Activated CD4-positive, alpha-beta T cell treated with anti-CD3 and anti-CD28 coated beads, Interleukin-2, amount 10 ng/mL, durations not matched to agents 24 days and 14 days (primary cell): ENCODE data around the gene EMP1. TPM values are rescaled to one million over a fixed set of nuclear protein-coding genes. Genes with fewer than 3 reads are reported as not detected.

Experiments
- DNase-seq: peaks from one replicate; pipeline ENCODE4 v3.0.0; 2022
- H3K27ac Mint-ChIP-seq: one replicate; pipeline ENCODE4 v1.8.0; 2022; ENCODE audit warnings: mild to moderate bottlenecking, mixed read lengths
- H3K27me3 Mint-ChIP-seq: one replicate; pipeline ENCODE4 v1.8.0; 2022; ENCODE audit warnings: mixed read lengths
- H3K36me3 Mint-ChIP-seq: one replicate; pipeline ENCODE4 v1.8.0; 2022; ENCODE audit warnings: low read depth, mild to moderate bottlenecking, mixed read lengths
- H3K4me1 Mint-ChIP-seq: one replicate; pipeline ENCODE4 v1.8.0; 2021; ENCODE audit warnings: mixed read lengths
- H3K4me3 Mint-ChIP-seq: one replicate; pipeline ENCODE4 v1.8.0; 2022; ENCODE audit warnings: mild to moderate bottlenecking, moderate library complexity, mixed read lengths
- H3K9me3 Mint-ChIP-seq: one replicate; pipeline ENCODE4 v1.8.0; 2021; ENCODE audit warnings: mixed read lengths
- intact Hi-C: fragments of 100-400 bp; cut with micrococcal nuclease; formaldehyde crosslinking; loops from one replicate; pipeline ENCODE4 v1.15.1; 2023
- total RNA-seq: library from RNA; stranded (reverse); gene quantifications from 2 replicates; pipeline ENCODE4 v1.2.3, GENCODE V29; 2022

Gene EMP1
- total RNA-seq, 1 donor from 2014 or later, result 22.2 TPM

GRCh38 chr12:13195785-13196129 is 769 bp upstream of the EMP1 start:
- peaks cover 27% of the 10 kb centered on the region for H3K4me1 Mint-ChIP-seq
- H3K9me3 Mint-ChIP-seq, result no peaks in the 10 kb centered on the region
- H3K4me3 Mint-ChIP-seq, result peak overlapping the region; percentile 81
- DNase-seq, result no peak
- intact Hi-C loops, result loop anchor here (1.0 to 2.0 kb wide), 7 partner anchors 11 to 296 kb away; partner anchors contain the start of gene HEBP1
- peaks cover 23% of the 10 kb centered on the region for H3K27me3 Mint-ChIP-seq
- peak overlapping the region; percentile 86 for H3K27ac Mint-ChIP-seq
- H3K36me3 Mint-ChIP-seq, result no peaks in the 10 kb centered on the region

- DNase-seq, result no peak
- peaks cover 25% of the 10 kb centered on the region for H3K27me3 Mint-ChIP-seq
- intact Hi-C loops, result loop anchor here (2.0 kb wide), 1 partner anchor 24 kb away; no protein-coding TSS in a partner anchor
- peak overlapping the region; percentile 86 for H3K27ac Mint-ChIP-seq
- H3K4me1 Mint-ChIP-seq, result peaks cover 27% of the 10 kb centered on the region
- peak overlapping the region; percentile 81 for H3K4me3 Mint-ChIP-seq
- H3K9me3 Mint-ChIP-seq, result no peaks in the 10 kb centered on the region
- no peaks in the 10 kb centered on the region for H3K36me3 Mint-ChIP-seq
These were observed 506 bp downstream of the EMP1 start for GRCh38 chr12:13197032-13197431.

- DNase-seq, result no peak
- intact Hi-C loops, result loop anchor here (2.0 kb wide), 1 partner anchor 25 kb away; no protein-coding TSS in a partner anchor
- Mint-ChIP-seq H3K36me3 (no peaks in the 10 kb centered on the region), H3K4me3 (peak overlapping the region; percentile 81), H3K27me3 (peaks cover 30% of the 10 kb centered on the region), H3K9me3 (no peaks in the 10 kb centered on the region), H3K27ac (peak overlapping the region; percentile 86), H3K4me1 (peaks cover 27% of the 10 kb centered on the region)
These were observed 1.1 kb downstream of the EMP1 start for GRCh38 chr12:13197526-13198143.

- Mint-ChIP-seq H3K4me3 (no peak overlapping the region), H3K9me3 (no peaks in the 10 kb centered on the region), H3K27ac (peak overlapping the region; percentile 16), H3K27me3 (peaks cover 27% of the 10 kb centered on the region), H3K4me1 (peaks cover 27% of the 10 kb centered on the region), H3K36me3 (no peaks in the 10 kb centered on the region)
- no peak for DNase-seq
- intact Hi-C loops, result no loop called here
These were observed 1.7 kb downstream of the EMP1 start for GRCh38 chr12:13198241-13198640.

DNA sequence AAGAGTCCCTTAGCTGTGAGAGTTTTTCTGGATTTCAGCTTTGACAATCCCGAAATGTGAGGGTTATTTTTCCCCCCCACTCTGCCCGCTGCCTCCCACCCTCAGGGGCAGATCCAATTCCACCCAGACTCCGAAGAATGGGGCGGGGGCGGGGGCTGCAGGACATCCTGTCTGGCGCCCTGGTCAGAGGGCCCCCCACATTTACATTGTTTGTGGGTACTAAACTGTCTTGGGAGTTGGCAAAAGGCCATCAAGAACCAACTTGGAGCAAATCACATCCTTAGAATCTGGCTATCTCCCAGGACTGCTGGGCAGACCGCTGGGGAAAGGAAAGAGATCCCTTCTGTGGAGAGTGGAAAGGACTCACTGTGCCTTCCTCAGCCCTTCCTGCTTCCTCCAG is 2.4 kb downstream of the EMP1 start:
- no peak for DNase-seq
- Mint-ChIP-seq H3K27me3 (peaks cover 23% of the 10 kb centered on the region), H3K27ac (no peak overlapping the region), H3K4me1 (peaks cover 27% of the 10 kb centered on the region), H3K9me3 (no peaks in the 10 kb centered on the region), H3K4me3 (no peak overlapping the region), H3K36me3 (no peaks in the 10 kb centered on the region)
- intact Hi-C loops, result no loop called here

DNA sequence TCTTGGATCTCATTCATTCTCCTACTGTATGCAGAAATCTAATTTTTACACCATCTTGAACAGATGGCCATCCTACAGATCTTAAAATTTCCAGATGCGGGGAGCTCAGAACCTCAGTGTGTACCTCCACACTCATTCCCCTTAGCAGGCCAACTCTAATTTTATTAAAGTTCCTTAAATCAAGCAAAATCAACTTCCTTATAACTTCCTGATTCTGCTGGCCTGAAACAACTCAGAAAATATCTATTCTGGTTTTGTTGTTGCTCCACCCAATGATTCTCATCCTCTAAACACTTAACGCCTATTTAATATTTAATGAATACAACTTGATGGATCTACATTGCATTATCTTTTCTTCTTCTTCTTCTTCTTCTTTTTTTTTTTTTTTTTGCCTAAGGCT is 3.1 kb downstream of the EMP1 start:
- H3K27ac Mint-ChIP-seq, result no peak overlapping the region
- intact Hi-C loops, result no loop called here
- H3K27me3 Mint-ChIP-seq, result peaks cover 23% of the 10 kb centered on the region
- no peaks in the 10 kb centered on the region for H3K36me3 Mint-ChIP-seq
- no peak overlapping the region for H3K4me3 Mint-ChIP-seq
- H3K9me3 Mint-ChIP-seq, result no peaks in the 10 kb centered on the region
- DNase-seq, result no peak
- peaks cover 27% of the 10 kb centered on the region for H3K4me1 Mint-ChIP-seq

GRCh38 chr12:13200841-13201240 is 4.3 kb downstream of the EMP1 start:
- H3K27ac Mint-ChIP-seq, result no peak overlapping the region
- DNase-seq, result no peak
- intact Hi-C loops, result no loop called here
- H3K27me3 Mint-ChIP-seq, result peaks cover 23% of the 10 kb centered on the region
- peaks cover 28% of the 10 kb centered on the region for H3K4me1 Mint-ChIP-seq
- H3K9me3 Mint-ChIP-seq, result no peaks in the 10 kb centered on the region
- H3K4me3 Mint-ChIP-seq, result no peak overlapping the region
- H3K36me3 Mint-ChIP-seq, result no peaks in the 10 kb centered on the region

DNA sequence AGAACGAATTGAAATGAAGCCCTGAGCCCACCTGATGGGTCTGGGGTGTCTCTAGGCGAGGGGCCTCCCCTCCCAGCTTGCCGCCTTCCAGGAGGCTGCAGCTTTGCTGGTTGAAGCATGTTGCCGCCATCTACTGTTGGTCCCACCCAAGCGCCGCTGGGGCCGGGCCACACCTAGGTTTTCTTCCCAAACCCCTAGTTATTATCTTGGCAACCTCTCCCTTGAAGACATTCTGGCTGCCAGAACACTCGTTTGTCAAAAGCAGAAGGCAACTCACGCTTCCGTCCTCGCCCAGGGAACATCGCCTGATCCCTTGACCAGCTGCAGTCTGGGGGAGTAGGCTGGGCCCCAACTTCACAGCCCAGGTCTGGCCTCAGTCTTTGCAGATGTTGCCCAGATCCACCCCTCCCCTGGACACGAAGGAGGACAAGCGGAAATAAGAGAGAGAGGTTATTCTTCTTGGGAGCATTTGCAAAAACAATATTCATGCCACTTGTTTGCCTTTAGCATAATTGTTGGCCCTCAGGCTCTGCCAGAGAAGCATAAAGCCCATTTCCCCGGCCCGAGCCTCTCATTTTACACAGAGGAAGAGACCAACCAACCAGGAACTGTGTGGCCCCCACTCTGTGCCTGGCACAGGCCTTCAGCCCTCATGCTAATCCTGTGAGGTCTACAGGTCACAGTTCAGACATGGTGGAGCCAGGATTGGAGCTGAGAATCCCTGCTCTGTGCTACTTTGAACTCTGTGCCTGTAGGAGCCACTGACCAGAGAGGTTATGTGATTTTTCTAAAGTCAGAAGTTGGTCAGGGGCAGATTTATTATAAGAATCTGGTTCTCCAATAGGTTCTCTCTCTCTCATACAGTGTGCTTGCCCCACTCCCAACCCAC is 6.8 kb downstream of the EMP1 start:
- H3K9me3 Mint-ChIP-seq, result no peaks in the 10 kb centered on the region
- H3K27me3 Mint-ChIP-seq, result peaks cover 15% of the 10 kb centered on the region
- intact Hi-C loops, result no loop called here
- H3K27ac Mint-ChIP-seq, result no peak overlapping the region
- H3K36me3 Mint-ChIP-seq, result no peaks in the 10 kb centered on the region
- no peak overlapping the region for H3K4me3 Mint-ChIP-seq
- peaks cover 21% of the 10 kb centered on the region for H3K4me1 Mint-ChIP-seq
- DNase-seq, result no peak

DNA sequence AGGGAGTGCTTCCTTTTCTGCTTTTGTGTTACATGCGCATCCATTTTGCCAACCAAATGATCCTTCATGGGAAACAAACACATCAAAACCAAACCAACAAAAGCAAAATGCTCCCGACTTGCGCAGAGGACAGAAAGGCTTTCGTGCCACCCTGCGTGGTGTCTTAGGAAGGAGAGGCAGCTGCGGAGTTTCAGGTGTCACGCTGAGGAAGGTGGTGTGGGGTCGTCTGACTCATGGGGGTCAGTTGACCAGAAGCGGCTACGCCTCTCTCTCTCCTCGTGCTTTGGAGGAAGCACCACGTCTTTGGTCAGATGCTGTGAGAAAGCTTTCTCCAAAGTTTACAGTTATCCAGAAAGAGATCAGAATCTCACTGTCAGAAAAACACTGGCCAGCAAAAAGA is 7.9 kb downstream of the EMP1 start:
- H3K27me3 Mint-ChIP-seq, result peaks cover 15% of the 10 kb centered on the region
- intact Hi-C loops, result no loop called here
- no peaks in the 10 kb centered on the region for H3K9me3 Mint-ChIP-seq
- H3K27ac Mint-ChIP-seq, result no peak overlapping the region
- no peak overlapping the region for H3K4me3 Mint-ChIP-seq
- DNase-seq, result no peak
- H3K36me3 Mint-ChIP-seq, result no peaks in the 10 kb centered on the region
- H3K4me1 Mint-ChIP-seq, result peaks cover 25% of the 10 kb centered on the region

- DNase-seq, result peak; percentile 64
- Mint-ChIP-seq H3K9me3 (no peaks in the 10 kb centered on the region), H3K4me1 (peaks cover 36% of the 10 kb centered on the region), H3K4me3 (peak overlapping the region; percentile 47), H3K36me3 (no peaks in the 10 kb centered on the region), H3K27ac (peak overlapping the region; percentile 76), H3K27me3 (peaks cover 13% of the 10 kb centered on the region)
- intact Hi-C loops, result loop anchor here (1.0 kb wide), 2 partner anchors 10 to 108 kb away; partner anchors contain the start of gene EMP1
These were observed 9.5 kb downstream of the EMP1 start for GRCh38 chr12:13205809-13206559.

DNA sequence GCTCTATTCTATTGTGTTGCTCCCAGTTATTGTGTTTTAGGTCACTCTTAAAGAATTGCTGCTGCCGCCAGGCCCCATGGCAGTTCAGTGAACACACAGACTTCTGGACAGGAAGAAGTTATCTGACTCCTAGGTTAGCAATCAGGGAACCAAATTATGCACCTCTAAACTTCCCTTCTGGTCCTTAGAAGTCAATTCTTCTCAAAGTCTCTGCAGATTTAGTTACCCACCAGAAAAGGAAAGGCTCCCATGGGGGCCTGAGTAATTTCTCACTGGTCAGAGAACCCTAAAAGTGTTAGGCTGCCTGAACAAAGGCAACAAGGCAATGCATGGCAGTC is 10.0 kb downstream of the EMP1 start:
- H3K36me3 Mint-ChIP-seq, result no peaks in the 10 kb centered on the region
- peak overlapping the region; percentile 47 for H3K4me3 Mint-ChIP-seq
- H3K27ac Mint-ChIP-seq, result peak overlapping the region; percentile 76
- no peak for DNase-seq
- peaks cover 9% of the 10 kb centered on the region for H3K27me3 Mint-ChIP-seq
- intact Hi-C loops, result loop anchor here (1.0 kb wide), 2 partner anchors 10 to 108 kb away; partner anchors contain the start of gene EMP1
- H3K9me3 Mint-ChIP-seq, result no peaks in the 10 kb centered on the region
- H3K4me1 Mint-ChIP-seq, result peaks cover 39% of the 10 kb centered on the region

DNA sequence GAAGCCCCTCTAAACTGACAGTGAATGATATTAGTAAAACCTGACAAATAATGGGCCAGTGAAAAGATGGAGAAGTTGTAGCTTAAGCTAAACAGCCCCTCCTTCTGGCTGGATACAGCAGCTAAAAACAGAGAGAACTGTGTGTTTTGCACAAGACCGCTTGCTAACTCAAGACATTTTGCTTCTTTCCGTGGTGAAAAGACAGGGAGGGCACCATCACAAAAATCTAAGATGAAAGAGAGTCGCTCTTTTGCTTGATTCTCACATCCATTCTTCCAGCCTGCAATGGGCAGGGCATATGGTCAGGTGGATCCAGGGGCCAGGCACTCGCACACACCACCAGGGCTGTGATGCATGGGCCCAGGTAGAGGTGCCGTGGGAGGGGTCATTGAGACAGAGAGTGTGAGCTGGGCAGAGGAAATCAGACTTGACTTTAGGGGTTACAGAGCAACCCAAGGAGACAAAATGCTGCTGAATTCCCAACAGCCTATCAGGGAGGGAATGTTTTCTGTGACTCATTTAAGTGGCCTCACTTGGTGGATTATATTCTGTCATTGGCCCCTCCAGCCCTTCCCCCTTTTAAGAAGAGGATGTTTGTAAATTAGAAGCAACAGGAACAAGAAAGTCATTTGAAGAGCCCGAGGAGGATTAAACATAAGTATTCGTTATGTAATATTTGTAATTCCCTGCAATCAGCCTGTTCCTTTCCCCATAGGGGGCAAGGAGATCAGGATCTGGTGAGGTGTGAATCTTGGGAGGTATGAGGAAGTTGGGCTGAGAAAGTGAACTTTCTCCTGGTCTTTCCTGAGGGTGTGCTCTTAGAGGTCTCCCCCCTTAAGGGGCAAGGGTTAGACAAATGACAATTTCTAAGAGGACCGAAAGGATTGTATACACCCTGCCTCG is 12.3 kb downstream of the EMP1 start:
- peaks cover 52% of the 10 kb centered on the region for H3K4me1 Mint-ChIP-seq
- DNase-seq, result no peak
- peak overlapping the region; percentile 1 for H3K27ac Mint-ChIP-seq
- intact Hi-C loops, result no loop called here
- H3K4me3 Mint-ChIP-seq, result no peak overlapping the region
- no peaks in the 10 kb centered on the region for H3K36me3 Mint-ChIP-seq
- H3K9me3 Mint-ChIP-seq, result no peaks in the 10 kb centered on the region
- H3K27me3 Mint-ChIP-seq, result no peaks in the 10 kb centered on the region
